Activated naive CD4-positive, alpha-beta T cell (primary cell): ENCODE results near the gene PRDM16.

ENCODE experiments used
- DNase-seq, 4 experiments: peaks; one replicate each; lab custom pipeline; 2025; lab: John Stamatoyannopoulos, UW

Gene PRDM16

DNA sequence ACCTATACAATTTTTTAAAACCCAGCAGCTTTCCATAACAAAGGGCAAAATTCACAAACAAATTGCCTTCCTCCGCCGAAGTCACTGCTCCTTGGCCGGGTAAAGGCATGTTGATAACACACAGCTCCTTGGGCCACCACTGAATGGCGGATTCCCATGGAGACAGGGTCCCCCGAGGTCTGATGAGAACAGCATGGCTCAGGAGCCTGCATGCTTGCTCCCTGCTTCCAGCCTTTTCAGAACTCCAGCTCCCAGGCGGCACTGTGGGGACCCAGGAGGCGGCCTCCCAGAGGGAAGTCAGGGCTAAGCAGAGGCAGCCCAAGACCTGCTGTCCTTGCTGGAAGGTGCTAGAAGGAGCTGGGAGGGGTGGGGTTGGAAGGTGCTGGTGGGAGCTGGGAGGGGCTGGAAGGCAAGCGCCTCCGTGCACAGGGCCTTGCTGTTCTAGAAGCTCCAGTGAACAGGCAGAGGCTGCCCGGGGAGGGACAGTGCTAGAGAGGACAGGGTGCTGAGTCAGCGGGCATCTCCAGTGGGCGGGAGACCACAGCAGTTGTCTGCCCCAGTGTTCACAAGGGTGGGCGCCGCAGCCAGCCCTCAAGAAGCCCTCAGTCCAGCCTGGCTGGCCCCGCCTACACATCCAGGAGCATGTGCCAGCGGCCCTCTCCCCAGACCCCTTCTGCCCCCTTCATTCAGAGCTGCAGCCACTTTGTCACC lies 35.1 kb downstream of the PRDM16 start:
- DNase-seq: no peak

DNA sequence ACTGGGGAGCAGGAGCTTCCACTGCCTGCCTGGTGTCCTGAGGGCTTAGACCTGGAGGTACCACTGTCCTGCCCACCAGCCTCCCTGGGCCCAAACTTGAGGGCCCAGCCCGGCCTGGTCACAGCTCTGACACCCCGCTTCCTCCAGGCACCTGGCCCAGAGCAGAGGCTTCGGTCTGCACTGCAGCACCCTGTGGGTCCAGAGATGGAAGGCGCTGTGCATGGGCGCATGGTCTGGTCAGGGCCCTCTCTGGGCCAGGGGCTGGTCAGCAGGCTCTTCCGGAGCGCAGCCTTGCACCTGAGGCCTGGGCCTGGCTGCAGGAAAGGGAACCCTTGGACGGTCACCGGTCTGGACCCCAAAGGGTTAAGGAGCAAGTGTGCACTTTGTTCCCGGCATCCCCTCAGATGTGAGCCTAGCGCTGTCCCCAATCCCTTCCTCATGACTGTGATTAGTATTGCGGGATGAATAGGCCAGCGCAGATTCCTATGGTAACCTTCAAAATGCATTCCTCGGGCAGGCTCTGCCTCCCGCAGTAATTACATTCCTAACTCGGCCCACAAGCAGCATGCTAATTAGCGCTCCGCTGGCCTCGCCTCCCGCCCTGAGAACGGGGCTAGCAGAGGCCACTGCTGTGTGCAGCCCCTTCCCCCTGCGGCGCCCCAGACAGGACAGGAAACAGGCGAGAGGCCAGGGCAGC lies 36.3 kb downstream of the PRDM16 start:
- DNase-seq: no peak

DNA sequence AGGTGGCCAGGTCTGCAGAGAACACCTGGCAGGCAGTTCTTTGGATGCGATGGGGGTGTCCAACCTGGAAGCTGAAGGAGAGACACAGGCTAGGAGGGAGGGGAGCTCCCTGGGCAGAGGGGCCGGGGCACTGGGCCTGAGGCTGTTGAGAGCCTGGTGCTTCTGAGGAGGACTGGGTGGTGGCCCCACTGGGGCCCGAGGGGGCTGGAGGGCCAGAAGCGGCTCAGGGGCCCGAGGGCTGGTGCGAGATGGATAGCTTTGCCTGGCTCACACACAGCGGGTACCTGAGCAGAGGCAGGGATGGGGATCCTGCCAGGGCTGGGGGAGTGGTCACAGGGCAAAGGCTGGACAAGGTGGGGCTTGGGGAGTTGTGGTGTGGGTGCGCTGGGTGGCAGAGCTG lies 37.2 kb downstream of the PRDM16 start:
- no peak for DNase-seq

GRCh38 chr1:3107201-3107600 lies 38.2 kb downstream of the PRDM16 start:
- no peak for DNase-seq

- no peak for DNase-seq
Observed at GRCh38 chr1:3109355-3109754, 40.4 kb downstream of the PRDM16 start.

DNA sequence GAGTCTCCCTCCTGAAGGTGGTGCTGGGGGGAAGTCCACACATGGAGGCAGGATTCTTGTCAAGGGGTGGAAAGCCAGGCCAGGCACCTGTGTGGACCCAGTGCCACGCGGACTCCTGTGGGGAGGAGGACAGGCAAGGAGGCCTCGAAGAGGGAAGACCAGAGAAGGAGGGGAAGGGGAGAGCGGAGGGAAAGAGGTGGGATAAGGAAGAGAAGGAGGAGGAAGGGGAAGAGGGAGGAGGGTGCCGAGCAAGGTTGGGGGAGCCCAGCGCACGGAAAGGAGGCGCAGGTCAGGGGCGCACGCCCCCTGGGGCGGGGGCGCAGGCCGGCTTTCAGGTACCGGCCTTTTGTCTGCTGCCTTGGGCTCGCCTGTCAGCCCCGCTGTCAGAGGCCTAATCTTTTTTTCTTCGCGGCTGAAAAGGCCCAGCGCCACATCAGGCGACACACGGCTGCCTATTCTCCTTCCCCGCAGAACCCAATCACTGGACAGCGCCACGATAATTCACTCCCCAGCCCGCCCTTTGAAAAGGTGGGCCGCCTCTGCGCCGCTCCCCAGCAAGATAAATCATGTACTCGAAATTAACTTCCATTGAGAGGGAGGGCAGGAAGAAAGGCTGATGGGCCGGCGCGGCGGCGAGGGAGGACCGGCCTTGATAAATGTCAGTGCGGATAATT lies 42.5 kb downstream of the PRDM16 start:
- DNase-seq: no peak

- no peak for DNase-seq
Observed at GRCh38 chr1:3112526-3112925, 43.5 kb downstream of the PRDM16 start.

- DNase-seq: no peak
Observed at GRCh38 chr1:3113047-3113740, 44.2 kb downstream of the PRDM16 start.

GRCh38 chr1:3113741-3114056 lies 44.7 kb downstream of the PRDM16 start:
- DNase-seq: no peak

GRCh38 chr1:3114131-3114744 lies 45.2 kb downstream of the PRDM16 start:
- DNase-seq: no peak

- no peak for DNase-seq
Observed at GRCh38 chr1:3114846-3115245, 45.8 kb downstream of the PRDM16 start.

DNA sequence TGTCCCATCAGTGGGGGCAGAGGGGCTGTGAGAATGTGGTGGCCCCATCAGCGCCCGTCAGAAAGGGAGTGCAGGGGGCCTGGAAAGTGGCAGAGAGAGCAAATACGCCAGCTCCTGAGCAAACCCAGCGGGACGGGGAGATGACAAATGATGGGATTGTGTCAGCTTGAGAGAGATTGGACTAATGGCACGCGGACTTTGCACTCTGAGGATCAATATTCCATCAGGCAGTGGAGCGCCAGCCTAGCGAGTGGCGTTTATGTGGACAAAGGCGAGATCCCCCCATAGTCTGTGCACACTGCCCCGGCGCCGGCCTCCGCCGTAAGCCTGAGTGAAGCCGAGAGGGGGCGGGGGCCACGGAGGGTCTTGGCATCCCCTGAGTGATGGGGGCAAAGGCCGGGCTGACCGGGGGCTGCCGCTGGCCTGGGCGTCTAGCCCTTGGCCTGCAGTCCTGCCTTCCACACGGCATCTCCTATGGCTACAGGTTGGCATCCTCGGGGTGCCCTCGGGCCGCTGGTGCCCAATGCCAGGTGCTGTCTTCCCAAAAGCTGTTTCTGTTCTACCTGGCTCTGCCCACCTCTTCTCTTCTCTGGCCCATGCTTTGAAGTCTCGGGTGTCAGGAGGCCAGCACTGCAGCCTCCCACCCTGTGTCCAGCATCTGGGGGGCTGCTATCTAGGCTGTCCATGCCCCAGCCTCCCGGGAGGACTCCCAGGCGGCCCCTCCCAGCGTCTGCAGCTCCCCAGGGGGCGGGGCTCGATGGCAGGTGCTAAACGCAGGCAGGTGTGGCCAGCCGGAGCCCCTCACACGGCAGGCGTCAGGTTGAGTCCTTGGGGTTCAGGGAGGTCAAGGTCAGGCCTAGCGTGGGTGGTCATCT lies 46.5 kb downstream of the PRDM16 start:
- DNase-seq: no peak

DNA sequence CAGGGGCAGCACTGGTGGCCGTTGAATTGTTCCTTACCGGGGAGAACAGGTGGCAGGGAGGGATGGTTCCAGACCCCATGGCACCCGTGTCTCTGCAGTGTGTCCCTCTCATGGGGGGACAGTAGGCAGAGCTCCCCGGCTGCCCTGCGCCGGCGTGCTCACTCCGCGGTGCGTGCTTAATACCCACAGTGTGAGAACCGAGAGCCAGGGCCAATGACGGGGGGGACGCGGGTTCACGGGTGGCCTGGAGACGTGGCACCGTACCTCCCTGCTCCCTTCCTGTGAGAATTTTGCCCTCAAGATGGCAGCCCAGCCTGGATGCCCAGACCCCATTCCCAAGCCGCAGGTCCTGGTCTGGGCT lies 47.1 kb downstream of the PRDM16 start:
- DNase-seq: no peak

GRCh38 chr1:3116560-3116959 lies 47.6 kb downstream of the PRDM16 start:
- DNase-seq: no peak

DNA sequence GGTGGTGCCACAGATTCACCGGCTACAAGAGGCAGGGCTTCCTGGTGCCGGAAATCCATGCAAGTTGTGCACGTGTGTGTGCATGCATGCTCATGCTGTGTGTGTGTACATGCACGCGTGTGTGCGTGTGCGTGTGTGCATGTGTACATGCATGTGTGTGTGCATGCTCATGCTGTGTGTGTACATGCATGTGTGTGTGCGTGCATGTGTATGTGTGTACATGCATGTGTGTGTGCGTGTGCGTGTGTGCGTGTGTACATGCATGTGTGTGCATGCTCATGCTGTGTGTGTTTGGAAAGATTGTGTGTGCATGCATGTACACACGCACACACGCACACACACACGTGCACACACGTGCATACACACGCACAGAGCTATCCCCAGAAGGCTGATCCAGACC lies 48.9 kb downstream of the PRDM16 start:
- DNase-seq: no peak

GRCh38 chr1:3119061-3119460 lies 50.1 kb downstream of the PRDM16 start:
- no peak for DNase-seq

- no peak for DNase-seq
Observed at GRCh38 chr1:3119725-3120124, 50.7 kb downstream of the PRDM16 start.

DNA sequence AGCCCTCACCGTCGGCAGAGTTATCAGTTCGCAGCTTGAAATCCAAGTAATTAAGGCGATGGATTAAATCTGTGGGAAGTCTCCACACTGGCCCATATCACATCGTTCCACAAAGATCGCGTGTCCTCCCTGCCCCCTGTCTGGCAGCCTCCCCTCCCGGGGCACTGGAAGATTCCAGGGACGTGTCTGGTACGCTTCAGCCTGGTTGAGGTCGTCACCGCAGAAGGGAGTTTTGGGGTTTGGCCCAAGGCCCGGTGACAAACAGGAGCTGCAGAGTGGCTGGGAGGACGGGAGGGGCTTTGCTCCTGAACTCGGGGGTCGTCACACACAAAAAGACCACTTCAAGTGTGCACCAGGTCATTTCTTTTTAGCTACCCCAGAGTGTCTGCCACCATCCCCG lies 51.1 kb downstream of the PRDM16 start:
- no peak for DNase-seq

- no peak for DNase-seq
Observed at GRCh38 chr1:3120994-3121393, 52.0 kb downstream of the PRDM16 start.

GRCh38 chr1:3121401-3122210 lies 52.6 kb downstream of the PRDM16 start:
- DNase-seq: no peak

- no peak for DNase-seq
Observed at GRCh38 chr1:3122311-3122710, 53.3 kb downstream of the PRDM16 start.
